Breast epithelium (tissue), 3 donors: Measurements from ENCODE around the gene RNASEH2C.

Source experiments
- POLR2A ChIP-seq: fragments of 450-650 bp; IDR thresholded peaks from one replicate; pipeline ENCODE4 v1.6.1; 2016; ENCODE audit warnings: antibody characterized with exemption, mild to moderate bottlenecking, moderate library complexity
- TF ChIP-seq, protein P1 (sequence below), 3 donors: fragments of 450-650 bp; IDR thresholded peaks; one replicate each; pipeline ENCODE4 v1.5.1; 2016 to 2017; ENCODE audit warnings: antibody characterized with exemption in 3 of 3, mild to moderate bottlenecking in 3 of 3, moderate library complexity in 3 of 3

DNA sequence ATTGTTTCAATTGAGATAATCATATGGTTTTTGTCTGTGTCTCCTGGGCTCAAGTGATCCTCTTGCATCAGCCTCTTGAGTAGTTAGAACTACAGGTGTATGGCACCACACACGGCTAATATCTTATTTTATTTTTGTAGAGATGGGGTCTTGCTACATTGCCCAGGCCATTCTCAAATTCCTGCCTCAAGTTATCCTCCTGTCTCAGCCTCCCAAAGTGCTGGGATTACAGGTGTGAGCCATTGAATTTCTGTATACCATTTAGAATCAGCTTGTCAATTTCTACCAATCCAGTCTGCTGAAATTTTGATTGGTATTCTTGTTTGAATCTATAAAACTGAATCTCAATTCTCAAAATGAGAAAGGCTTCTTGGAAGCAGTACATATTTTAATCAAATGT is 18.9 kb downstream of the RNASEH2C start:
- TF ChIP-seq, protein P1, sequence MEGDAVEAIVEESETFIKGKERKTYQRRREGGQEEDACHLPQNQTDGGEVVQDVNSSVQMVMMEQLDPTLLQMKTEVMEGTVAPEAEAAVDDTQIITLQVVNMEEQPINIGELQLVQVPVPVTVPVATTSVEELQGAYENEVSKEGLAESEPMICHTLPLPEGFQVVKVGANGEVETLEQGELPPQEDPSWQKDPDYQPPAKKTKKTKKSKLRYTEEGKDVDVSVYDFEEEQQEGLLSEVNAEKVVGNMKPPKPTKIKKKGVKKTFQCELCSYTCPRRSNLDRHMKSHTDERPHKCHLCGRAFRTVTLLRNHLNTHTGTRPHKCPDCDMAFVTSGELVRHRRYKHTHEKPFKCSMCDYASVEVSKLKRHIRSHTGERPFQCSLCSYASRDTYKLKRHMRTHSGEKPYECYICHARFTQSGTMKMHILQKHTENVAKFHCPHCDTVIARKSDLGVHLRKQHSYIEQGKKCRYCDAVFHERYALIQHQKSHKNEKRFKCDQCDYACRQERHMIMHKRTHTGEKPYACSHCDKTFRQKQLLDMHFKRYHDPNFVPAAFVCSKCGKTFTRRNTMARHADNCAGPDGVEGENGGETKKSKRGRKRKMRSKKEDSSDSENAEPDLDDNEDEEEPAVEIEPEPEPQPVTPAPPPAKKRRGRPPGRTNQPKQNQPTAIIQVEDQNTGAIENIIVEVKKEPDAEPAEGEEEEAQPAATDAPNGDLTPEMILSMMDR (IDR thresholded peaks at IDR 0.05), result no peak
- TF ChIP-seq POLR2A, result no peak
